Measurements from ENCODE around the gene MR1. TPM values are rescaled to one million over a fixed set of nuclear protein-coding genes. Genes with fewer than 3 reads are reported as not detected.

Gene MR1
- total and polyA plus RNA-seq, 9 of the 15 experiments (the other 6 are each of a cell fraction or from before 2014, with no cell fraction given): 9.7 to 21.7 (median 15.6) TPM

DNA sequence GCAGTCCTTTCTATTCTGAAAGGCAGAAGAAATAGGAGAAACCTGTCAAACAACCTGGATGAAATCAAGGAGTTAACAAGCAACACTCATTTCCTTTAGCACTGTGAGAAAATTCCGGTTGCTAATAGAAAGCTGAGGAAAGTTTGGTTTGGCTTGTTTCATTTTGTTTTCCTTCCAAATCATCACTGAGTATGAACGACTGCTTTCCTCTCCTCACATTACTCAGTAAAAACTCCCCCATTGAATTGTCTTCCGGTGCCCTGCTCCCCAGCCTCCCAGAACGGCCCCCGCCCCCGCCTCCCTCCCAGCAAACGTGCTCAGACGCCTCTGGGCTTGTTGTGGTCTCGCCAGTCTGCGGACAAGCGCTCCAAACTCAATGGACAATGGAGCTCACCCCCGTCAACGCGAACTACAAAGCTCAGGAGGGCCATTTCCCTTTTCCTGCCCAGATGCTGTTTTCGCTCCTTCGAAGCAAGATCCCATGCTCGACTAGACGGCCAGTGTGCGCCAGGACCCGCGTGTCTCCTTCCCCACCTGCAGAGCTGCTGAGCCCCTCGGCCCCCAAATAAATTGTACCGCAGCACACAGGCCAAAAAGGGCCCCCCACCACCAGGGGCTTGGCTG lies 11.9 kb upstream of the MR1 start (continued):
- TF ChIP-seq ZNF263 (CRISPR knock-in tag; IDR thresholded peaks at IDR 0.05; ENCODE audit: borderline replicate concordance) (no peak), ZNF324 (CRISPR knock-in tag; IDR thresholded peaks at IDR 0.05) (no peak), ZNF445 (CRISPR knock-in tag; IDR thresholded peaks at IDR 0.05; ENCODE audit: low read depth) (no peak), NCOR1 (IDR thresholded peaks at IDR 0.05) (no peak), MCM2 (IDR thresholded peaks at IDR 0.05; ENCODE audit: low read depth) (no peak), ZNF239 (CRISPR knock-in tag; IDR thresholded peaks at IDR 0.05) (no peak), ZFX (CRISPR knock-in tag; IDR thresholded peaks at IDR 0.05) (no peak), SMAD4 (CRISPR knock-in tag; conservative IDR thresholded peaks at IDR 0.05) (0 out of 2 replicates have a peak, but pooled peaks have one; percentile 8), CHD2 (IDR thresholded peaks at IDR 0.05; ENCODE audit: low read depth, low read length) (no peak), ASH1L (IDR thresholded peaks at IDR 0.05; ENCODE audit: borderline replicate concordance, low read depth, partially characterized antibody) (no peak), FOXP1 (CRISPR knock-in tag; IDR thresholded peaks at IDR 0.05) (no peak), RBM22 (IDR thresholded peaks at IDR 0.05; ENCODE audit: low read depth, low read length, poor library complexity, severe bottlenecking) (no peak), SMARCE1 (IDR thresholded peaks at IDR 0.05) (0 out of 2 replicates have a peak, but pooled peaks have one; percentile 19), MYBL2 (IDR thresholded peaks at IDR 0.05; ENCODE audit: low read depth) (no peak), MYBL2 (CRISPR knock-in tag; IDR thresholded peaks at IDR 0.05; ENCODE audit: borderline replicate concordance) (no peak)
- TF ChIP-seq, protein P1, sequence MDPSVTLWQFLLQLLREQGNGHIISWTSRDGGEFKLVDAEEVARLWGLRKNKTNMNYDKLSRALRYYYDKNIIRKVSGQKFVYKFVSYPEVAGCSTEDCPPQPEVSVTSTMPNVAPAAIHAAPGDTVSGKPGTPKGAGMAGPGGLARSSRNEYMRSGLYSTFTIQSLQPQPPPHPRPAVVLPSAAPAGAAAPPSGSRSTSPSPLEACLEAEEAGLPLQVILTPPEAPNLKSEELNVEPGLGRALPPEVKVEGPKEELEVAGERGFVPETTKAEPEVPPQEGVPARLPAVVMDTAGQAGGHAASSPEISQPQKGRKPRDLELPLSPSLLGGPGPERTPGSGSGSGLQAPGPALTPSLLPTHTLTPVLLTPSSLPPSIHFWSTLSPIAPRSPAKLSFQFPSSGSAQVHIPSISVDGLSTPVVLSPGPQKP (CRISPR knock-in tag; IDR thresholded peaks at IDR 0.05): no peak
- TF ChIP-seq, protein P2, sequence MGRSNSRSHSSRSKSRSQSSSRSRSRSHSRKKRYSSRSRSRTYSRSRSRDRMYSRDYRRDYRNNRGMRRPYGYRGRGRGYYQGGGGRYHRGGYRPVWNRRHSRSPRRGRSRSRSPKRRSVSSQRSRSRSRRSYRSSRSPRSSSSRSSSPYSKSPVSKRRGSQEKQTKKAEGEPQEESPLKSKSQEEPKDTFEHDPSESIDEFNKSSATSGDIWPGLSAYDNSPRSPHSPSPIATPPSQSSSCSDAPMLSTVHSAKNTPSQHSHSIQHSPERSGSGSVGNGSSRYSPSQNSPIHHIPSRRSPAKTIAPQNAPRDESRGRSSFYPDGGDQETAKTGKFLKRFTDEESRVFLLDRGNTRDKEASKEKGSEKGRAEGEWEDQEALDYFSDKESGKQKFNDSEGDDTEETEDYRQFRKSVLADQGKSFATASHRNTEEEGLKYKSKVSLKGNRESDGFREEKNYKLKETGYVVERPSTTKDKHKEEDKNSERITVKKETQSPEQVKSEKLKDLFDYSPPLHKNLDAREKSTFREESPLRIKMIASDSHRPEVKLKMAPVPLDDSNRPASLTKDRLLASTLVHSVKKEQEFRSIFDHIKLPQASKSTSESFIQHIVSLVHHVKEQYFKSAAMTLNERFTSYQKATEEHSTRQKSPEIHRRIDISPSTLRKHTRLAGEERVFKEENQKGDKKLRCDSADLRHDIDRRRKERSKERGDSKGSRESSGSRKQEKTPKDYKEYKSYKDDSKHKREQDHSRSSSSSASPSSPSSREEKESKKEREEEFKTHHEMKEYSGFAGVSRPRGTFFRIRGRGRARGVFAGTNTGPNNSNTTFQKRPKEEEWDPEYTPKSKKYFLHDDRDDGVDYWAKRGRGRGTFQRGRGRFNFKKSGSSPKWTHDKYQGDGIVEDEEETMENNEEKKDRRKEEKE (IDR thresholded peaks at IDR 0.05; ENCODE audit: borderline replicate concordance in 1 of 2, control insufficient read depth in 1 of 2, low read depth in 2 of 2, low read length in 1 of 2): no peak
- TF ChIP-seq, protein P3, sequence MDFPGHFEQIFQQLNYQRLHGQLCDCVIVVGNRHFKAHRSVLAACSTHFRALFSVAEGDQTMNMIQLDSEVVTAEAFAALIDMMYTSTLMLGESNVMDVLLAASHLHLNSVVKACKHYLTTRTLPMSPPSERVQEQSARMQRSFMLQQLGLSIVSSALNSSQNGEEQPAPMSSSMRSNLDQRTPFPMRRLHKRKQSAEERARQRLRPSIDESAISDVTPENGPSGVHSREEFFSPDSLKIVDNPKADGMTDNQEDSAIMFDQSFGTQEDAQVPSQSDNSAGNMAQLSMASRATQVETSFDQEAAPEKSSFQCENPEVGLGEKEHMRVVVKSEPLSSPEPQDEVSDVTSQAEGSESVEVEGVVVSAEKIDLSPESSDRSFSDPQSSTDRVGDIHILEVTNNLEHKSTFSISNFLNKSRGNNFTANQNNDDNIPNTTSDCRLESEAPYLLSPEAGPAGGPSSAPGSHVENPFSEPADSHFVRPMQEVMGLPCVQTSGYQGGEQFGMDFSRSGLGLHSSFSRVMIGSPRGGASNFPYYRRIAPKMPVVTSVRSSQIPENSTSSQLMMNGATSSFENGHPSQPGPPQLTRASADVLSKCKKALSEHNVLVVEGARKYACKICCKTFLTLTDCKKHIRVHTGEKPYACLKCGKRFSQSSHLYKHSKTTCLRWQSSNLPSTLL (IDR thresholded peaks at IDR 0.05): no peak
- TF ChIP-seq, protein P4, sequence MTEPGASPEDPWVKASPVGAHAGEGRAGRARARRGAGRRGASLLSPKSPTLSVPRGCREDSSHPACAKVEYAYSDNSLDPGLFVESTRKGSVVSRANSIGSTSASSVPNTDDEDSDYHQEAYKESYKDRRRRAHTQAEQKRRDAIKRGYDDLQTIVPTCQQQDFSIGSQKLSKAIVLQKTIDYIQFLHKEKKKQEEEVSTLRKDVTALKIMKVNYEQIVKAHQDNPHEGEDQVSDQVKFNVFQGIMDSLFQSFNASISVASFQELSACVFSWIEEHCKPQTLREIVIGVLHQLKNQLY (CRISPR knock-in tag; conservative IDR thresholded peaks at IDR 0.05): no peak
- TF ChIP-seq, protein P5, sequence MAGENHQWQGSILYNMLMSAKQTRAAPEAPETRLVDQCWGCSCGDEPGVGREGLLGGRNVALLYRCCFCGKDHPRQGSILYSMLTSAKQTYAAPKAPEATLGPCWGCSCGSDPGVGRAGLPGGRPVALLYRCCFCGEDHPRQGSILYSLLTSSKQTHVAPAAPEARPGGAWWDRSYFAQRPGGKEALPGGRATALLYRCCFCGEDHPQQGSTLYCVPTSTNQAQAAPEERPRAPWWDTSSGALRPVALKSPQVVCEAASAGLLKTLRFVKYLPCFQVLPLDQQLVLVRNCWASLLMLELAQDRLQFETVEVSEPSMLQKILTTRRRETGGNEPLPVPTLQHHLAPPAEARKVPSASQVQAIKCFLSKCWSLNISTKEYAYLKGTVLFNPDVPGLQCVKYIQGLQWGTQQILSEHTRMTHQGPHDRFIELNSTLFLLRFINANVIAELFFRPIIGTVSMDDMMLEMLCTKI (IDR thresholded peaks at IDR 0.05; ENCODE audit: partially characterized antibody): no peak
